ENCODE results near the gene TMED4. TPM values are rescaled to one million over a fixed set of nuclear protein-coding genes. Genes with fewer than 3 reads are reported as not detected.

The TMED4 gene
- polyA plus RNA-seq, 10 donors, result 64.5 to 107 (median 83.2) TPM

DNA sequence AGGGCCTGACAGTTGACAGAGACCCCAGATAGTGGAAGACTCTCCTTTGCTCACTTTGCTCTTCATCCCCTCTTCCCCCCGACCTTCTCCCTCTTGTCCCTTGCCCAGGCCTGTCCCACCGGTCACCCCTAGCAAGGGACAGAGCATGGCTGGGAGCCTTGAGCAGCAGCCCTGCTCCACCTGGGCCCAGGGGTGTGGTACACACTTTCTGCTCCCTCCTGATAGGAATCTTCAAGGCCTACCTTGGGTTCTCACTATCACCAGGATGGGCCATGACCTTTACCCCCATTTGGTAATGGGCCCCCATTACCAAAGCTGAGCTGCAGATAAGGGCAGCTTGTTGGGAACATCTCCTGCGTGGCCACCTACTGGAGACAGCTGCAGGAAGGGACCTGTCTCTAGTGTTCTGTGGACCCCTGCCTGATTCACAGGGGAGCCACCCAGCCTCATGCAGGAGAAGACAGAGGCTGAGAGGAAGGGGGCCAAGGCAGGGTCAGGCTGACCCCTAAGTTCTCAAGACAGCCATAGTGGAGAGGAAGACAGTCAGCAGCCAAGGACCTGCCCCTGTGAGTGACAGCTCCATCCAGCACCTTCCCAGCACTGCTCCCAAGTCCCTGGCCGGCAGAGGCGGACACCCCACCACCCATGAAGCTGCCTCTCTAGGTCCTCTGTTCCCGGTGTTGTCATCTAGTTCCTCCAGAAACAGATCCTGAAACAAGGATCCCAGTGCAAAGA is 40.0 kb downstream of the TMED4 start:
- no peak for DNase-seq

DNA sequence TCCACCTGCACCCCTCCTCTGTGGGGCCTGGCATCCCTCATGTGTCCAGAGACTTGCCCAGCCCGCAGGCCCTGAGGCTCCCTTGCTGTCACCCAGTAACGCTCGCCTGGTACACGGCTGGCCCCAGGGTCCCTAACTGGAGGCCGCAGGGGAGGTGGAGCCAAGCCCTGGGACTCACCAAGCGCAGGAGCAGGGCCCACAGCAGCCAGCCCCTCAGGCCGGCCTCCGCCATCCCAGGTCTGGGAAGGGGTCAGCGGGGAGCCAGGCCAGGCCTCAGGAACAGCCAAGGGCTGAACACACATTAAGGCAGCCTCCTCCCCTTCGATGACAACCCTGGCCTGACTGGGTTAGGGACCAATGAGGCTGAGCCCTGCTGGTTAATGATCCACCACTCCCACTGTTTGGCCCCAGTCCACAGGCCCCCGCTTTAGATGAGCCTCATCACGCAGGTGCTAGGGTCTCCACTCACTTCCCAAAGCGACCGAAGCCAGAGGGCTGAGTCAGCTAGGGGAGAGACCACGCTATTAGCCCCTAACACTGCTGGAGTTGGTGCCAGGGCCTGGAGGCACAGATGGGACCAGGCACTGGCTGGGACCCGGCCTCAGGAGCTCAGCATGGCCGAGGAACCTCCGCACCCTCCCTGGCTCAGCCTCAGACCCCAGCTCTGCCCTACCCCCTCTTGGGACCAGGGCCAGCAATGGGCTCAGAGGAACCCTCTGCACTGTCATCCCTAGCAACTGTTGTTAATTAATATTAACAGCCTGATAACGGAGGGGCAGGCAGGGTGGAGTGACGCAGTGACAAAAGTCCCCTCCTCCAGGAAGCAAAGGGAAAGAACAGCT is 40.8 kb downstream of the TMED4 start, which contains the start of gene NPC1L1:
TSS of gene NPC1L1 (minus strand) at position 303 of the 842 bp plus-strand sequence. CDS start at position 232, 71 bp downstream.
- DNase-seq, result no peak

DNA sequence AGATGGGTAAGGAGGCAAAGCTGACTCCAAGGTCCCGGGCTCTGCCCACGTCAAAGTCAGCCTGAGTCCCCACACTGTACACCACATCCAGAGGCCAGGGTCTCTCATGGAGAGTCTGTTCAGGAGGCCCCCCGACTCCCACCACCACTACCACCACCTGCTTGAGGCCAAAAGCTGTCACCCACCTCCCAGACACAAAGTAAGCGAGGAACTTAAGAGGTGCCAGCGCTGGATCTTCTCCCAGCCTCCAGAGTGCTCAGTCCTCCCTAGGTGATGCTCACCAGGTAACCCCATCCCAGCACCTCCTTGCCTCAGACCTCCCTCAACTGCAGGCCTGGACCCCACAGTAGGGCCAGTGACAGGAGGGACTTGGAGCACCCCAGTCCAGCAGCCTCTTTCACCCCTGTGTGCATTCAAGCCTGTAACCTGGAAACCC is 41.4 kb downstream of the TMED4 start:
- no peak for DNase-seq

DNA sequence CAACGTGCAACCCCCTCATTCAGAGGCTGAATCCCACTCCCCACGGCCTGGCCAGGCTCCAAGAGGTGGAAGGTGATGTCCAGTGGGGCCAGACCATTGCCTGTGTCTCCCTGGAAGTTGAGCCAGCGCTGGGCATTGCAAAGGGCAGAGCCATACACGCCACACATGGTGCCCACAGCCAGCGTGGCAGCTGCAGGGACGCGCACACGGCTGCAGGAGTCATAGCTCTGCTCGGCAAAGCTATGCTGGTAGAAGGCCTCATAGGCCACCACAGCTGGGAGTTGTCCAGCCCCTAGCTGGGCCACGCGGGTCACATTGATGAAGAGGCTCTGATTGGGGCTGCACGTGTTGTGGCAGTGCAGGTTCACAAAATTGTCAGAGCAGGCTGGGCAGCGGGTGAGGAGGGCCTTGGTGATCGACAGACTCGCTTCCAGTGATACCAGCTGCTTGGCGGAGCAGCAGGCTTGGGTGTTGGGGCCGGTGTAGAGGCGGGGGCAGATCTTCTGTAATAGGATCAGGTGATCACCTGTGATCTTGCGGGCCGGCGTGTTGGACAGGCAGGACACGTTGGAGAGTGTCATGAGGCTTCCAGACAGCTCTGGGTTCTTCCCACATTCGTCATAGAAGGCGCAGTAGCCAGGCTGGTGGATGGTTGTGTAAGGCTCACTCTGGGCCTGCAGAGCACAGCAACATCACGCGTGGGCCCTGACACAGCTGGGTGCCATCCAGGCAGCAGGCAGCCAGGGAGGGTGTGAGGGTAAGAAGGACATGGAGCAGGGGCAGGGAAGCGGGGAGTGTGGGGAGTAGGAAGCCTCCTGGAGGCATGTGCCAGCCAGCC is 42.1 kb downstream of the TMED4 start:
- DNase-seq, result no peak

DNA sequence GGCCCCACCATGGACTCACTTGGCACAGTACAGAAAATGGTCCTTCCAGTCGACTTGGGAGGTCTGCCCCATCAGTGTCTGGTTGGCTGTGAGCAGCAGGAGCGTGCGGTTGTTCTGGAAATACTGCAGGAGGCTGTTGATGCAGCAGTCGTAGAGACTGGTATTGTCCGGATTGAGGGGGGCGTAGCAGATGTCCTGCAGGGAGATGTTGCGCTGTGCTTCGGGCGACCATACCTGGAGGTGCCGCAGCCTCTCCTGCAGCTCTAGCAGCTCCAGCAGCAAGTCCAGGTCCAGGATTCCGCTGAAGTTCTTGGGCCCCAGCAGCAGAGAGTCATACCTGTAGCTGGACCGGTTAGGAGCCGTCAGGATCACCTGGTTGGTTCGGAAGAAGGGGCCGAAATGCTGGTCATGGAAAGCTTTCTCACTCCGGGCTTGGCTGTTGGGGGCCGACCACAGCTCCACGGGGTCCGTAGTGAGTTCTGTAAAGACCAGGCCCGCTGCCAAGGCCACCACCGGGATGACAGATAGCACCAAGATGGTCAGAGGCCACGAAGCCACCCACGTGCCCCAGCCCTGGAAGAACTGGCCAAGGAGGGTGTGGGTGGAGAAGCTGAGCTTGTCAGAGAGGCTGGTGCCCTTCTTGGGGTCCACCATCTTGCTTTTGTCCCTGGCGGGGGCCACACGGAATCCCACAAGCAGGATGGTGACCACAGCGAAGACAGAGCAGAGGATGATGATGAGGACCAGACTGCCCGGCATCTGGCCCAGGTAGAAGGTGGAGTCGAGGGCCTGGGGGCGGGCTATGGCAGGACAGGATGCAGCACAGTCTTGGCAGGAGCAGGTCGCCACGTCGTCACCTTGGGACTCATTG is 43.0 kb downstream of the TMED4 start:
- no peak for DNase-seq

DNA sequence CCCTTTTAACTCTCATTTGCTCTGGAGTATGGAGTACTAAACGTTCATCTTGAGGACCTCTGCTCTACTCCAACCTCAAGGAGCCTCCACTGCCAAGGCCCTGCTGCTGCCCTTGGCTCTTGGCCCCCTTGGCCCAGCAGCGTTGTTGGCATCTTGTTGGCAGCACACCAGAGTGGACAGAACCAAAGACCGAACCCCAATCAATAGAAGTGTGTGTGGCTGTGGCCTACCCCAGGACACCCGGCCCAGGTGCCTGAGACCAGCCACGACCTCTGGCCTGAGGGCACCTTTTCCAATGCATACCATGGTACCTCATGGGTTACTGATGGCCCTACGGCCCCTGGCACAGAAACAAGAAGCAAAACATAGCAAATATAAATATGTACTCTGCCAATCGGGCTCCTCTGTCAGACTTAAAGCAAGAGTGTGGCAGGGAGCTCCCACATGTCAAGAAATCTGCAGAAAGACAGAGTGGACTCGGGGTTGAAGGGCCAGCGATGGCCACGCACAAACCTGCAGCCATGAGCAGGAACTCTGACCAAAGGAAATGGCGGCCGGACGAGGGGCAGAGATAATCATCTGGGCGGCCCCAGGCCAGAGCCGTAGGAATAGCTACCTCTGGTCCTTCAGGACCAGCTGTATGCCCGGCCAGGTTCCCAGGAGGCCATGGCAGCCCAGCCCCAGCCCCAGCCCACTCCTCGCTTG is 43.8 kb downstream of the TMED4 start:
- no peak for DNase-seq

DNA sequence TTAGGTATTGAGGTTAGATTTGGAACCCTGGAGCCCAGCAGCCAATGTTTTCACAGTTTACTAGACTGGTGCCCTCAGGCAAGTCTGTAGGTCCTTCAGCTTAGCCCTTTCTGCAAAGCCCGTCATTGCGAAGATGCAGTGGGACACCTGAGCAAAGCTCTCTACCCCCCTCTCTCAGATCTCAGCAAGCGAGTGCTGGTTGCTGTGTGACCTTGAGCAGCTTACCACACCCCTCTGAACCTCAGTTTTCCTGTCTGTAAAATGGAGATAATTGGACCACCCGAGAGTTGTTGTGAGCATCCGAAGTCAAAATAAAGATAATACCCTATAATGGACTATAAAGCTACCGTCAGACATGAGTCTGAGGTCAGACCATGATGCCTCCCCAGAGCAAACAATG is 44.6 kb downstream of the TMED4 start:
- DNase-seq, result no peak

DNA sequence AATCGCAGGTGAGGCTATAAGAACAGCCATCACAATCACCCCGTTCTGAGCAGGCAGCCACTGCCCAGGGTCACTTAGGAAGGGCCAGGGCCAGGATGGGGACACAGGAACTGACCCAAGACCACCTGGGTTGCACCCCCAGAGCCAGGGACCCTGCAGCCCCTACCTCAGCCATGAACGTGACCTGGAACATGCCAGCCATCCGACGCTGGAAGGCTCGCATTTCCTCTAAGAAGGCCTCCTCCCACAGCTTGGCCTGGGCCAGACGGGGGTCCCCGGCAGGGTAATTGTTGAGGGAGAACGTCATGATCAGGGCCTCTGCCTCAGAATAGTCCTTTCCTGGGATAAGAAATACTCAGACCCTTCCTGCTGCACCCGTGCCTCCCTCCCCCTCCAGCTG is 45.9 kb downstream of the TMED4 start:
- no peak for DNase-seq

DNA sequence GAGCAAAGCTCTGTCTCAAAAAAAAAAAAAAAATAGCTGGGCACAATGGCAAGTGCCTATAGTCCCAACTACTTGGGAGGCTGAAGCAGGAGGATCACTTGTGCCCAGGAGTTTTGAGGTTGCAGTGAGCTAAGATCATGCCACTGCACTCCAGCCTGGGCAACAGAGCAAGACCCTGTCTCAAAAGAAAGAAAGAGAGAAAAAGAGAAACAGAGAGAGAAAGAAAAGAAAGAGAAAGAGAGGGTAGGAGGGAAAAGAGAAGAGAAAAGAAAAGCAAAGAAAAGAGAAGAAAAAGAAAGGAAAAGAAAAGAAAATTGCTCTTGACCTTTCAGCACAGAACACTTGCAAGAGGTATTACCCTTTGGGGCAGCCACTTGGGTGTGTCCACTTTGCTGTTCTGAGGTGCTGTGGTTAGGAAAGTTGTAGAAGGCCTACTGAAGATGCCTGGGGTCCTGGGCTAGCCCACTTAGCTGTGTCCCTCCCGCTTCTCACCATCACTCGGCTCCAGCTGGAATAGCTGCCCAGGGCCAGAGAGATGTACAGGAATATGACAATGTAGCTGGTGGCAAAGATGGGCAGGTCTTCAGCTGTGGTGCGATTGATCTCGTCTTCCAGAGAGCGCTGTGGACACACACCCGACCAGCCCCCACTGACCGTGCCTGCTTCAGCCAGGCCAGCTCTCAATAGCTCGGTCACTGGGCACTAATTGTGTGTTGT is 46.5 kb downstream of the TMED4 start:
- no peak for DNase-seq

DNA sequence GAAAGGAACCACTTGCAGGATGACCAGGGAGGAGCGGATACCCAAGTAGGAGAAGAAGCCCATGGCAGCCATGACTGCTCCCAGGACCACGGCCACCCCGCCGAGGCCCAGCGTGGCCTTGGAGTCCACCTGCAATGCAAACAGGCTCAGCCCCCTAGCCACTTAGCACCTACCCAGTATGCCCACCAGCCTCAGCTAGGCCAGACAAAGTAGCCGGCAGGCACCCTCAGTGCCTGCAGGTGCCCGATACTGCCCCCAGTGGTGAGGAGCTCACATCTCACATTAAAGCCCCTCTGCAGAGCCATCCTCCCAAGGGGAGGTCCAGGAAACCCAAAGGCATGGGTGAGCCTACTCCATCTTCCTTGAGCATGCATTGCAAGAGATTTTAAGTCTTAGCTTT is 47.5 kb downstream of the TMED4 start:
- peak in 2 of 3 donors; percentile 5 to 16 for DNase-seq

DNA sequence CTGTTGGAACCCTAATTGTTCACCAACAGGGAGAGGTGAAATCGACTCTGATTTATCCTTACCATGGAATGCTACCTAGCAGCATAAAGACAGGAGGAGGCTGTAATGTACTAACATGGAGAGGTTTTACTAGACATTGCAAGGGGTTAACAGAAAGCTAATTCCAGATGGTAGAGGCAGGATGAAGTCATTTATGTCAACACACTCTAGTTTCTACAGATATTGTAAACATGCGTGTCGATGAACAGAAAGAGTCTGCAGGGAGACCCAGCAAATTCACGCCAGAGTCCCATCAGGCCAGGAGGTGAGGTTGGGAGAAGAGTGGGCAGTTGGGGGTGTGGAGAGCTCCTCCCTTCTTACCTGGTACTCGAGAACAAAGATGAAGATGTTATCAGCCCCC is 47.9 kb downstream of the TMED4 start:
- no peak for DNase-seq

DNA sequence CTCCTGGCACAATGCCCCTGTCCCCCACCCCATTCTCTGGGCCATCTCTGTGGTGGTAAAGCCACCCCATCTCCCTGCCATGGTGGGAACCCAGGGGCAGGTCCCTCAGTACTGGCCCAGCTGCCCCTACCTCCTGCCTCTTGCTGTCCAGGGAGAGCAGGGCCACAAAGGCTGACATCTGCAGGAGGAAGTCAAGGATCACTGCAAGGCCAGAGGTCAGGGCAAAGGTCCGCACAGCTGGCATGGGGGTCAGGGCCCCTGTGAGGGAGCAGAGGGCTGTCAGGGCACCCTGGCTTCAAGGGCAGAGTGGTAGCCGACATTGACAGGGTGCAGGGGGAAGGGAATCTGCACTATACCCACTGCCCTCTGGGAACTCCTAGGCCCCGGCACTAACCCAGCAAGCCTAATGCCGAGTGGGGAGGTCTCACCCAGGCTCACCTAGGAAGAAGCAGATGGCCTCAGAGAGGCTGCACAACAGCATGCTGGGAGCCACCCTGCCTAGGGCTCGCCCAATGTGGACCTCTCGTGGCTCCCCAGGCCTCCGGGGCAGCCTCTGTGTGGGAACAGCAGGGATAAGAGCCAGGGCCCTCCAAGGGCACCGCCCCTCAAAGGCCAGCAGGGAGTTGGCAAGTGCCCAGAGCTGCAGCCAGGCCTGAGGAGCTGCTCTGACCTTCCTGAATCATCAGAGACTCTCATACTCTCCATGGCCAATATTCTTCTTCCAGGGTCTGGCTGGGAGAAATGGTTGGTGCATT is 48.6 kb downstream of the TMED4 start:
- DNase-seq, result no peak

DNA sequence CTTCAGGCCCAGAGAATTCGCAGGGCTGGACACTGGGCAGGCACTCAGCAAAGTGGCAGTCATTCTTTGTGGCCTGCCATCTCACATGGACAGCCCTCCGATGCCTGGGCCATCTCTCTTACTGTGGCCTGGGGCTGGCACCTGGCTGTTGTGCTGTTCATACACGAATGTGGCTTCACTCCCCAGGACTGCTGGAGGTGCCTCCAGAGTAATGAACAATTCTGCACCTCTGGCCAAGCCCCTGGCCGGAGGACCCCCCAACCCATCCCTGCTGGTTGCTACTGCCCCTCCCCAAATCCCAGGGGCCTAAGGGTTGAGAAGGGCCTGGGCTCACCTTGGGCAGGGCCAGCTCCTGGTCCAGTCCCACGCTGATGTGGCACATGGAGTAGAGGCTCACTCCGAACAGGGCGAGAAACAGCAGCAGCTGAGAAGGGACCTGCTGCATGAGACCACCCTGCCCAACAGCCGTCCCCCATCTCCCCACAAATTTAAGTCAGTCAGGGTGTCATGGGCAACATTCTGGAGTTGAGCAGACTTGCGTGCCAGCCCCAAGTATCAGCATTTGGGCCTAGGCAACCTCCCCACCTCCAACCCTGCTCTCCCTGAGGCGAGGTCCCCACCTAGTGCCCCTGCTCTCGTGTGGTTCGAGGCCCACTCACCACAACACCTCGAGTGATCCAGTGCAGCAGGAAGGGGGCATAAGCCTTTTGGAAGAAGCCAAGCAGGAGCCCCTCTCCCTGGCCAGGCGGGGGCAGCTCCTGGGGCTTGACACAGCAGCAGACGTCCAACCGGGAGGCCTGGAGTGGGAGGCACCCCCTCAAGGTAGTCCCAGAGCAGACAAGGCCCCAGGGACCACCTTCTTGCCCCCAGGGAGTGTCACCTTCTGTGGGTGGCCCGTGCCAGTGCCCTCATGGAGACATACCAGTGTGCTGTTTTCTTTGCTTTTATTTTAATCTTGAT is 50.3 kb downstream of the TMED4 start:
- no peak for DNase-seq

DNA sequence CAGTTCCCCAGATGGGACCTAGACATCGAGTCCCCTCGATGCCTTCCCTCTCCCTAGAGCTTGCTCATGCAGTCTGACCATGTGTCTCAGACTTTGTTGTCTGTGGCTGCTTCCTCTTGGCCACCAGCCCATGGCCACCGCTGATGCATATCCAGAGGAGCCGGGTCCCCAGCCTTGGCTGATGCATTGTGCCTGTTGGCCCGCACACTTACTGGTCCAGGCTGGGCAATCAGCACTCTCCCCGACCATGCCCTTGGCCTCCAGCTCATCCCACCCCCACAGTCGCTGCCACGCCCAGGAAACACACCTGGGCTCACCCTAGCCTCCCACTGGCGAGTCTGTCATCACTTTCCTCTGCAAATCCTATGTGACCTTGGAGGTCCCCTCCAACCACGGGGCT is 51.0 kb downstream of the TMED4 start:
- no peak for DNase-seq
